Esophagus squamous epithelium (tissue), 5 donors: ENCODE data around the gene CAV3. TPM values are rescaled to one million over a fixed set of nuclear protein-coding genes. Genes with fewer than 3 reads are reported as not detected.

Source experiments
- DNase-seq: peaks from one replicate; lab custom pipeline; 2025; lab: John Stamatoyannopoulos, UW
- H3K27ac ChIP-seq, 4 donors: fragments of 200-600 bp; sonication (generic); one replicate each; pipeline ENCODE4 v1.5.1; 2016 to 2019; ENCODE audit warnings: mild to moderate bottlenecking in 1 of 4
- H3K27me3 ChIP-seq, 4 donors: fragments of 200-600 bp; sonication (generic); 1 replicate in 3 of 4; 2 replicates in 1 of 4; pipeline versions ENCODE4 v1.5.1 to v1.6.0; 2017 to 2021; ENCODE audit warnings: antibody characterized with exemption in 1 of 4
- H3K36me3 ChIP-seq, 3 donors: fragments of 200-600 bp; sonication (generic); one replicate each; pipeline ENCODE4 v1.5.1; 2016 to 2019
- H3K4me1 ChIP-seq, 3 donors: fragments of 200-600 bp; sonication (generic); one replicate each; pipeline ENCODE4 v1.5.1; 2017 to 2019
- H3K4me3 ChIP-seq, 4 donors: fragments of 200-600 bp; sonication (generic); 1 replicate in 3 of 4; 2 replicates in 1 of 4; pipeline ENCODE4 v1.5.1; 2016 to 2019; ENCODE audit warnings: mild to moderate bottlenecking in 2 of 4, moderate library complexity in 1 of 4
- H3K9me3 ChIP-seq, 3 donors: fragments of 200-600 bp; sonication (generic); one replicate each; pipeline ENCODE4 v1.5.1; 2016 to 2019
- POLR2A ChIP-seq, 4 donors: fragments of 450-650 bp; IDR thresholded peaks; one replicate each; pipeline ENCODE4 v1.6.1; 2017; ENCODE audit warnings: antibody characterized with exemption in 4 of 4, mild to moderate bottlenecking in 4 of 4, moderate library complexity in 3 of 4
- WGBS, 2 donors: methylation state at CpG; one replicate each; pipeline ENCODE4 v1.1.5; 2018; 5-methylcytosine and 5-hydroxymethylcytosine counted together
- intact Hi-C: fragments of 100-400 bp; cut with DNase I; formaldehyde crosslinking; loops from one replicate; pipeline ENCODE4 v1.15.0; 2022
- total RNA-seq, 4 donors: library from RNA; depleted of rRNA; stranded (reverse); fragments of >200 nt; gene quantifications; one replicate each; pipeline ENCODE4 v1.1.0, GENCODE V29; 2016
- TF ChIP-seq, protein P1 (sequence below), 6 experiments: fragments of 450-650 bp in 4 of 6; fragments of 200-600 bp in 2 of 6; sonication (generic) in 2 of 6; IDR thresholded peaks; one replicate each; pipeline ENCODE4 v1.5.1; 2016 to 2019; ENCODE audit warnings: antibody characterized with exemption in 6 of 6, mild to moderate bottlenecking in 4 of 6, moderate library complexity in 4 of 6
- donor health status: DM: yes; HTN: yes; CAD: no.

CAV3 gene
- total RNA-seq, 4 donors from 2014 or later = not detected

DNA sequence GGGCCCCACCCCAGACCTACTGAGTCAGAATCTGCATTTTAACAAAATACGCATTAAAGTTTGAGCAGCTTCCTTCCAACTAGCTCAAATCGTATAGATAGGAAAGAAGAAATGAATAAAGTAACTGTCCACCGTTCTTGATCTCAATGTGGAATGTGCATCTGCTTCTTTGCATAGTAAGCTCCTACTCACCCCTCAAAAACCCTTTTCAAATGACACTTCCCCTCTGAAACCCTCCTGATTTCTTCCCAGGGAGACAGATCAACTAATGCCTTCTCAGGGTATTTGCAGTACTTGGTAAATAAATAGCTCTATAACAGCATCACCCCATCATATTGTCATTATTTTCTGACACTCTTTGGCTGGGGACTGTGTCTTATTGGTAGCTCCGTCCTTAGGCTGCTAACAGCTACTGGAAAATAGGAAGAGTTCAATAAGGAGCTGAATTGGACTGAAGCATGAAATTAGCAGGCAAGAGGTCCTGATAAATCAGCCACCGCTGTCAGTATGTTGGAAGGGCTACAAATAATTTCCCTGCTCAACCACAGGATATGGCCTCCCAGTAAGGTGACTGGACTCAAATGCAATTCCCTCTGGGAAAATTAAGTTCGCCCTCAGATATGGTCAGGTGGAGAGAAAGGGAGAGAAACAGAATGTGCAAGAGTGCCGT, 25.6 kb downstream of the CAV3 start:
- DNase-seq = no peak
- H3K27me3 ChIP-seq = peaks cover 0 to 8% (median 0%) of the 10 kb centered on the region in 4 donors
- H3K9me3 ChIP-seq = no peaks in the 10 kb centered on the region
- no peak overlapping the region for H3K27ac ChIP-seq
- H3K4me1 ChIP-seq = no peaks in the 10 kb centered on the region
- no peaks in the 10 kb centered on the region for H3K36me3 ChIP-seq
- WGBS, 2 donors = 84% methylated on average over 7 of the region's 7 CpGs
- TF ChIP-seq, protein P1, sequence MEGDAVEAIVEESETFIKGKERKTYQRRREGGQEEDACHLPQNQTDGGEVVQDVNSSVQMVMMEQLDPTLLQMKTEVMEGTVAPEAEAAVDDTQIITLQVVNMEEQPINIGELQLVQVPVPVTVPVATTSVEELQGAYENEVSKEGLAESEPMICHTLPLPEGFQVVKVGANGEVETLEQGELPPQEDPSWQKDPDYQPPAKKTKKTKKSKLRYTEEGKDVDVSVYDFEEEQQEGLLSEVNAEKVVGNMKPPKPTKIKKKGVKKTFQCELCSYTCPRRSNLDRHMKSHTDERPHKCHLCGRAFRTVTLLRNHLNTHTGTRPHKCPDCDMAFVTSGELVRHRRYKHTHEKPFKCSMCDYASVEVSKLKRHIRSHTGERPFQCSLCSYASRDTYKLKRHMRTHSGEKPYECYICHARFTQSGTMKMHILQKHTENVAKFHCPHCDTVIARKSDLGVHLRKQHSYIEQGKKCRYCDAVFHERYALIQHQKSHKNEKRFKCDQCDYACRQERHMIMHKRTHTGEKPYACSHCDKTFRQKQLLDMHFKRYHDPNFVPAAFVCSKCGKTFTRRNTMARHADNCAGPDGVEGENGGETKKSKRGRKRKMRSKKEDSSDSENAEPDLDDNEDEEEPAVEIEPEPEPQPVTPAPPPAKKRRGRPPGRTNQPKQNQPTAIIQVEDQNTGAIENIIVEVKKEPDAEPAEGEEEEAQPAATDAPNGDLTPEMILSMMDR (IDR thresholded peaks at IDR 0.05) = no peak
- TF ChIP-seq POLR2A (IDR thresholded peaks at IDR 0.05) = no peak
- intact Hi-C loops = no loop called here
- H3K4me3 ChIP-seq = no peak overlapping the region

DNA sequence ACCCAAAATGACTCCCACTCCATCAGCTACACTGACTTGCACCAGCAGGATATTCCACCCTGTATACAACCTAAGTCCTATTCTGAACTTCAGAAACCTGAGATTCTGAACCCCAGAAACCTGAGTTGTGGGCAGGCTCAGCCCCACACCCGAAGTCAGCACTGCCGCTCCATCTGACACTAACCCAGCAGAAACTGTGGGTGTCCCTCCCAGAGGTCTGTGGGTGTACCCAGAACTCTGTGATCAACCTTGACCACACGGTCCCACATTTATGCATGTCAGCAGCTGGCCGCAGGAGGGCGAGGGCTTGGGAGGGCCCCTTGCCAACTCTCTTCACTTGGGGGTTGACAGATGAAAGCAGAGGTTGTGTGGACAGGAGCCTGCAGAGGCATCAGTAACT, 26.5 kb downstream of the CAV3 start:
- Histone ChIP-seq H3K36me3 (no peaks in the 10 kb centered on the region), H3K9me3 (no peaks in the 10 kb centered on the region), H3K4me3 (no peak overlapping the region), H3K27me3 (peaks cover 0 to 14% (median 0%) of the 10 kb centered on the region in 4 donors), H3K4me1 (no peaks in the 10 kb centered on the region), H3K27ac (no peak overlapping the region)
- TF ChIP-seq, protein P1 (IDR thresholded peaks at IDR 0.05) = no peak
- TF ChIP-seq POLR2A (IDR thresholded peaks at IDR 0.05) = no peak
- DNase-seq = no peak
- intact Hi-C loops = no loop called here
- WGBS, 2 donors = 82% methylated on average over 2 of the region's 5 CpGs; no CpG with 5 or more reads in 1 of the 2 donors

DNA sequence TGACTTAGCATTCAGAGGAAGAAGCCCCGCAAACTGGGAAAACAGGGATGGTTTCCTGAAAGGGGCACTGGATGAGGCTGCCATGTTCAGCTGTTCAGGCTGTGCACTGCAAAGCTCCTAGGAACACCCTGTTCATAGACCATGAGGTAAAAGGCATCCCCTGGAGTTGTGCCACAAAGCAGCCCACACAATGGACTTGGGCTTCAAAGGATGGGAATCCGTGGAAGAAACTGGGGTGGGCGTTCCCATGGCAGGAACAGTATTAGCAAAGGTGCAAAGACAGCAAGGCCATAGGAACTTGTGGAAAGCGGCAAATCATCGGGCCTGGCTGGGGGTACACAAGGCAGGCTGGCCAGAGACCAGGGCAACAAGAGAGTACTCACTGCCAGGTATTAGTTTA, 26.9 kb downstream of the CAV3 start:
- DNase-seq = no peak
- Histone ChIP-seq H3K27me3 (peaks cover 0 to 14% (median 0%) of the 10 kb centered on the region in 4 donors), H3K27ac (no peak overlapping the region), H3K36me3 (no peaks in the 10 kb centered on the region), H3K4me1 (no peaks in the 10 kb centered on the region), H3K4me3 (no peak overlapping the region), H3K9me3 (no peaks in the 10 kb centered on the region)
- WGBS, 2 donors = 86 to 89% methylated on average over 3 to 5 of the region's 5 CpGs
- intact Hi-C loops = no loop called here
- no peak for TF ChIP-seq POLR2A (IDR thresholded peaks at IDR 0.05)
- TF ChIP-seq, protein P1 (IDR thresholded peaks at IDR 0.05) = no peak

DNA sequence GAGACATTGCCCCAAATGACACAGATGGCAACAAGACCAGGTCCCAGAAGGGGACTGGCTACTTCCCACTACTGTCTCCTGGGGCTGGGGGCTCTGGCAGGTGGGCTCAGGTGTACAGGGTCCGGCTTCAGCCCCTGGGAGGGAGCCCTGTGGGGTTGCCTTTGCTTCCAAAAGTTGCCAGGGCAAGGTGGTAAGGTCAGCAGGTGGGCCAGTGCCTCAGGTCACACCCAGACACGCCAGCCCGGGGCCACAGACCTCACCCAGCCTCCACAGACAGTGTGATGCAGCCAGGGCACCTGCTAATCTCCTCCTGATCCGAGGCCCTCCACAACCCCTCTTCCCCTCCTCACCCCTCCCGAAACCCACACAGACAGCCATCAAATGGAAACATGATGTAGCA, 28.3 kb downstream of the CAV3 start:
- 60 to 70% methylated on average over 1 to 2 of the region's 5 CpGs for WGBS, 2 donors
- no peak overlapping the region for H3K4me3 ChIP-seq

More for the DNA sequence above, 28.3 kb downstream of the CAV3 start:
- Histone ChIP-seq H3K27me3 (peaks cover 0 to 23% (median 0%) of the 10 kb centered on the region in 4 donors), H3K9me3 (no peaks in the 10 kb centered on the region), H3K27ac (no peak overlapping the region), H3K4me1 (no peaks in the 10 kb centered on the region), H3K36me3 (no peaks in the 10 kb centered on the region)
- no peak for DNase-seq
- TF ChIP-seq, protein P1 (IDR thresholded peaks at IDR 0.05) = no peak
- TF ChIP-seq POLR2A (IDR thresholded peaks at IDR 0.05) = no peak
- intact Hi-C loops = no loop called here
